Ecto neural progenitor cell (in vitro differentiated cells): ENCODE measurements around the gene ITFG1.

Experiments used
- DNase-seq: peaks from one replicate; pipeline ENCODE4 v3.0.0-alpha.2; 2018; ENCODE audit warnings: low spot score

ITFG1 gene

DNA sequence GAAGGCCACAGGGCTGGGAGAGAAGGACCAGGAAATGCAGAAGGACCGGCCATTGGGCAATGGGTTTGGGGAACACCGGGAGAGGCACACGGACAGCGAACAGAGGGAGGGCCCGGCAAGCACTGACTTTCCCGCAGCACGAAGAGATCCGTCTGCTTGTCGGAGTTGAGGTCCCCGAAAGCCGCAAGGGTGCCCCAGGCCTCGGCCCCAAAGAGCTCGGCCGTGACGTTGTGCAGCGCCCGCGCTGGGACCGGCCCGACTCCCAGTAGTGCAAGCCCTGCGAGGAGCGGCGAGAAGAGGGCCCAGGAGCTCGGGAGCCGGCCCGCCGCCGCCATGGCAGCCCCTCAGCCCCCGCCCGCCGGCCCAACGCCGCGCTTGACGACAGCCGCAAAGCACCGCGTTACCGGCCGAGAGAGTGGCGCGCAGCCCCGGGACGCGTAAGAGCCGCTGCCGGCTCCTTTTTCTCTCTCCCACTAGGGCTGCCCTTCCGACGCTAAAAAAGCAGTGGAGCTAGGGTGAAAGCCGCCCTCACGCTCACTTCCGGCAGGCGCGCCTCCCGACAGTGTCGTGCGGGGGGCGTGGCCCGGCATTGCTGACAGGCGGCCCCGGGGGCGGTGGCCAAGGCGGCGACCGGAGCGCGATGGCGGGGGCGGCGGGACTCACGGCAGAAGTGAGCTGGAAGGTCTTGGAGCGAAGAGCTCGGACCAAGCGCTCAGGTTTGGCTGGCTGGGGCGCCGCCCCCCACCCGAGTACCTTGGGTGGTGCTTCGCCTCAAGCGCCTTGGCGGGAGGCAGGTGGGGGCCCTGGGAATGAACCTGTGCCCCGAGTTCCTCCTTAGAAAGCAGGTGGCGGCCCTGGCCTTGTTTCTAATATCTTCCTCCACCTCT, at the start of gene ITFG1, which contains the start of gene PHKB:
TSS of gene ITFG1 (minus strand) at position 353 of the 887 bp plus-strand sequence. CDS start at position 335, 18 bp downstream.
TSS of gene PHKB (plus strand) at position 621 of the 887 bp plus-strand sequence. CDS start at position 641, 20 bp downstream.
- peak; percentile 96 for DNase-seq

DNA sequence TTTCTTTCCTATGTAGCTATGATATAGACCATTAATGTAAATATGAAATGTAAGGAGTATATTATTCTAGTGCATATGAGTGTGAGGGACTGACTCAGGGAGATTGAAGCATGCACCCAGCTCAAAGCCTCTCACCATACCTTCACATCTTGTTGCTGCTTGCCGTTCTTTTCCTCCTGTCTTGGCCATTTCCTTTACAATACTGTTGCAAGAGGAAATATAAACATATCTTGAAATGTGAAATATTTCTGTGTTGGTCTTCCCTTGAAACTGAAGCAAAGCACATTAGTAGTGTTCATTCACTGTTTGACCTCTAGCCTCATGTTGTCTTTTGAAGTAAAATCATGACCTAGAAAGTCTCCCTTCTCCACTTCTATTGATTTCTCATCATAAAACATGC, 46.8 kb upstream of the ITFG1 start:
- no peak for DNase-seq

DNA sequence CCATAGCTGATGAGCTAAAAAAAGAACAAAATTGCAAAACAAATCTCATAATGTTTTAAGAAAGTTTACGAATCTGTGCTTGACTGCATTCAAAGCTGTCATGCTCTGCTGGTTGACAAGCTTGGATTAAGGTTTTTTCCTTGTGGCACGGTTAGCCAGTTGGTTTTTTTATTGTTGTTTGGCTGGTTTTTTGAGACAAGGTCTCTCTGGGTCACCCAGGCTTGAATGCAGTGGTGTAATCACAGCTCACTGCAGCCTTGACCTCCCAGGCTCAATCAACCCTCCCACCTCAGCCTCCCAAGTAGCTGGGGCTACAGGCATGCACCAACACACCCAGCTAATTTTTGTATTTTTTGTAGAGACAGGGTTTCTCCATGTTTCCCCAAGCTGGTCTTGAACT, 45.9 kb upstream of the ITFG1 start:
- no peak for DNase-seq

DNA sequence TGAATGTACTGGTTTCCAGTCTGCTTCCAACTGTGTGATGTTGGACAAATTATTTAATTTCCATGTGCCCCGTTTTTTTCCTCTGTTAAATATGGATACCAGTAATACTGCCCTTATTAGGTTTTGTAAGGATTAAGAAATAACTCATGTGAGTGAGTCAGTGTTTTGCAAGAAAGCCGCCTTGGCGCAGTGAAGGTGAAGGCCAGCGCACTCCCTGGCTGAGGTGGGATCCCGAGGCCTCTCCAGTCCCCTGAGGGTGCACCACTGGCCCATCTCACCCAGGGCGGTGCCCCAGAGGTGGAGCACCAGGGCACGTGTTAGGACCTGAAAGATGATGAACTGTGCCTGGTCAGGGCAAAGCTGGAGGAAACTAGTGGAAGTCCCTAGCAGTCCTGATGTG, 43.7 kb upstream of the ITFG1 start:
- no peak for DNase-seq

DNA sequence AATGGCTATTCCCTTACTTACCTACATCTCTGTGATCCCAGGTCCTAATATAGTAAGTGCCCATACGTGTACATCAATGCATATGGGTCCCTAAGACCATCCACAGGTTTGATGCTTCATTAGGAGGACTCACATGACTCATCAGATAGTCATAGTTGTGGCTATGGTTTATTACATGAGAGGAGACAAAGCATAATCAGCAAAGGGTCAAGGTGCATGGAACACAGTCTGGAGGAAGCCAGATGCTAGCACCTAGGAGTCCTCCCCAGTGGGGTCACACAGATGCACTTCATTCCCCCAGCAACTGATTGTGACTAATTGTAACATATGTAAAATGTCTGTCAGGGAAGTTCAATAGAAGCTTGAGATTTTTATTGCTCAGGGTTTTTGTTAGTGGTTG, 43.1 kb upstream of the ITFG1 start:
- no peak for DNase-seq

DNA sequence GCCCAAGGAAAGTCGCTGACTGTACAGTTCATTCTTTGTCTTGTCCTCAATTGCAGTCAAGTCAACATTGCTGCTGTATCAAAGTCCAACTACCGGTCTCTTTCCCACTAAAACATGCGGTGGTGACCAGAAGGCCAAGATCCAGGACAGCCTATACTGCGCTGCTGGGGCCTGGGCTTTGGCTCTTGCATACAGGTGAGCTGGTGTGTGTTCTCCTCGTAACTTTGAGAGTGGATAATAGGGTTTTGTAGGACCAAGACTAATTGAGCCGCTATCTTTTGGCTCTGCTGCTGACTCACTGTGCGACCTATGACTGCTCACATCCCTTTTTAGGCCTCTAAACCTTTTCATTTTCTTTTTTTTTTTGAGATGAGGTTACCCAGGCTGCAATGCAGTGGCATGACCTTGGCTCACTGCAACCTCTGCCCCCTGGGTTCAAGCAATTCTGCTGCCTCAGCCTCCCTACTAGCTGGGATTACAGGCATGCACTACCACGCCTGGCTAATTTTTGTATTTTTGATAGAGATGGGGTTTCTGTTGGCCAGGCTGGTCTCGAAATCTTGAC, 38.9 kb upstream of the ITFG1 start:
- DNase-seq: no peak

DNA sequence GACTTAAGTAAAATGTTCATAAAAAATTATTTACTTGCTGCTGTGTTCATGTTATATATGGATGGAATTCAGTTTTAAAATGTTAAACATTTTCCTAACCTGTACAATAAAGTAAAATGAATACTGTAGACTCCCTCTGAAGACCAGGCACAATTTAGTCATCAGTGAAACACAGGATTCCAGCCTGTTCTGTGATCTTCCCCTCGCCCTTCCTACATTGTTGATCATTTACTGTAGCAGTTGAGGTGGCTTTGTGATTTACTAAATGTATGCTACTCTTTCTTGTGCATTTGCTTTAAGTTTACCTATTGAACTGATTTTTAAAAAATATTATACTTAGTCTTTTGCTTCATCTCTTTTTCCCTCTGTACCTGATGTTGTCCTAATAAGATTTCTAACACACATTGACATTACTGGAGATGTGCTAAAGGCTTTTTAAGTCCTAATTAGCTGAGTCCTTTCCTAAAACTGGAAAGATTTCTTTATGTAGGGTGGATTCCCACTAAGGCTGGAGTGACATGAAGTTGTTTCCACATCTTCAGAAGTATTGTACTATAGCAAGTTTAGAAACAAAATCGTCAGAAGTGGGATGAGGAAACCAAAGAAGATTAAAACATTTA, 38.3 kb upstream of the ITFG1 start:
- DNase-seq: no peak

DNA sequence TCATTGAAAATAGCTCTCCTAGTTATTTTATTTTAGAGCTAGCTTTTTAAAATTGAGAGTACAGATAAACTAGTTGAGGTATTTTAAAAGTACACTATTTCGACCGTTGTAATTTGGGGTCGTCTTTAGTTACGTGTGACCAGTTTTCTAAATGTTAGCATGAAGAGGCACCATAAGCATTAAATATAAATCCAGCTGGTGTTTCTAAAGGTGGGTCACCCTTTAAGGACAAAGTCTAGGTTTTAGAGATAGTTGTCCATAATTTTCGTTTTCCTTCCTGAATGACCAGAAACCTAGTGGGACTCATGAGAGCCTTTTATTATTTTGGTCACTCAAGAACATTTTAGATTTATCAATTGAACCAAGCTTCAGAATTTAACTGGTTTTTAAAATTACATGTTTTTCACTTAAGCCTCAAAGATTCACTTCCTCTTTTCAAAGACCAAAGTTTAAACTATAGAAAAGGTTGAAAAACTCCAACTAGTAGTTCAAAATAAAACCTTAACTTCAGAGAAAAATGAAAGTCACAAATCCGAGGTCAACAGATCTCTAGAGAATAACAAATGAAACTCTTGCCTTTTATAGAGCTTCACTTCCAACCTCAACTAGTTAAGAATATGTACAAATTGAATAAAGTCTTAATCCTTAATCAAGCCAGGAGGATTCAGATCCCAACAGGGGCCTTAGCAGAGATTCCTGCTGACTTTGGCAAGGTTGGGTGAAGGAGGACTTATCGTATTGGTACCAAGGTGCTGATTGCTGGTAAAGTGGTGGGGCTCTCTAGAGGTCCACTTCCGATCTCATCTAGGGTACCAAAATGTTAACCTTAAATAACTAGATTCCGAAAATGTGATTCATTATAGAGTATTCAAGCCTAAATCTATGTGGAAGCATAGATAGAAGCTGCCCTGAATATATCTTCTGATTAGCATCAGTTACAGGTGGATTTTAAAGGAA, 32.8 kb upstream of the ITFG1 start:
- DNase-seq: no peak

DNA sequence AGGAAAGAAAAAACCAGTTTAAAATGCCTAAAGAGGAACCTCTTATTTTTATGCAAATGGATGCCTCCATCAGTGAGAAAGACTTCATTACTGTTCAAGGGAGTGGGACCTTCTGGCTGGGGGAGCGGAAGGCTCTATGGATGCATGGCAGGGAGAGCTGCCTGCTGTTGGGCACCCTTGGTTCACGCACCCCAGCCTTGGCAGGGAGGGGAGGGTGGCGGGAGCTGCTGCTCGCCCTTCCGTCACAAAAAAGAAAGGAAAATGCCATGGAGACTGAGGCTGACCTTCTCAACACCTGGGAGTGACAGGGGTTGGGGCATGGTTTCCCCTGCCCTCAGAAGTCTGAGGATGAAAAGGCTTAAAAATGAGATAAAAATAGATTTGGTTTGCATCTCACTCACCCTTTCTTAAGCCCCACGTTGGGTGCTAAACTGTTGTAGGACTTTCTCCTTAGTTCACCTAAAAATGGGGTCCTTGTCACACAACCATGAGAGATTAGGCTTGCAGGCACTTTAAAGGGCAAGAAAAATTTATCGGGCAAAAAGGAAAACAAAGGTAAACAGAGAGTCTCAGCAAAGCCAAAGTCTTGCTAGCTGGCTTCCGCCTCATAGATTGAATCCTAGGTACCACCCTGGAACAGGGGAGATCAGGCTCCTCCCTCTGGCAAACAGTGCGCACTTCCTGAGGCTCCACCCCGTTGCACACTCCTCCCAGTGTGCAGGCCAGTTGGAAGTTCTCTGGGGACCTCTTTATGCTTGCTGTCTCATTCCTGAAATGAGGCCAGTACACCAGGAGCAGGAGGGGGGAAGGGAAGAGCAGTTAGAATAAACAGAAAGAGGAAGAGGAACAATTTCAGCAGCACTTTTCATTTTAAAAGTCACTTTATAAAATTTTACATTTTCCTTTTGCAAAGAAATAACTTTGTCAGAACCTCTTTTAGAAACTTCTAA, 31.8 kb upstream of the ITFG1 start:
- no peak for DNase-seq

DNA sequence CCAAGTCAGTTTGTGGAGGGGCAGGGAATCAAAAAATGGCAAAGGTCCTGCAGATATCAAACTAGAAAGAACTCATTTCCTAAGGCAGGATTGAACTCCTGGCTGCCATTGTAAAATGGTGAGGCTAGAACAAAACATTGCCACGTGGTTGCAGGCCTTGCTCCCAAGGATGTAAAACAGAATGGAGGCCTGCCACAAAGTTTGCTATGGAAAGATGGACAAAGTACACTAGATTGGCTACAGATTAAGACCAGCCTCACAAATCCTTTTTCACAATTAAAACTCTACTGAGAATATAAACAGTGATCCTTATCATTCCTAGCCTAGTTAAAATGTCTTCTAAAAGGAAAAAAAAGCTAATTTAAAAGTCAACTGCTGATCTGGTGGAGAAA, 31.2 kb upstream of the ITFG1 start:
- DNase-seq: no peak

DNA sequence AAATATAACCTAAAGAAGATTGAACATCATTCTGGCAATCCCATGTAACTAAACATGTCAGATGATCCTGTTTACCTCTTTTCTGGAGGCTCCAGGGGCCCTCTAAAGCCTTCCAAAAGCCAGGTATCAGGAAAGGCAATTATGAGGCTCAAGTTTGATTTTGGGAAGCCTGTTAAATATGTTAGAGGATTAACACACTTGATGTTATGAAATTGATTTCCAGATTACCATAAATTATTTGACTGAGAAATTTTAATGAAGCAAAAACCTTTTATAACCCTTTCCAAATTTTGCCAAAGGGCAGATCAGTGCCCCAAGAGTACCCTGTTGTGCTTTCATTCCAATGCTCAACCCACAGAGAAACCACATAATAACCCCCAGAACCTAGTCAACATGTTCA, 29.6 kb upstream of the ITFG1 start:
- DNase-seq: no peak

DNA sequence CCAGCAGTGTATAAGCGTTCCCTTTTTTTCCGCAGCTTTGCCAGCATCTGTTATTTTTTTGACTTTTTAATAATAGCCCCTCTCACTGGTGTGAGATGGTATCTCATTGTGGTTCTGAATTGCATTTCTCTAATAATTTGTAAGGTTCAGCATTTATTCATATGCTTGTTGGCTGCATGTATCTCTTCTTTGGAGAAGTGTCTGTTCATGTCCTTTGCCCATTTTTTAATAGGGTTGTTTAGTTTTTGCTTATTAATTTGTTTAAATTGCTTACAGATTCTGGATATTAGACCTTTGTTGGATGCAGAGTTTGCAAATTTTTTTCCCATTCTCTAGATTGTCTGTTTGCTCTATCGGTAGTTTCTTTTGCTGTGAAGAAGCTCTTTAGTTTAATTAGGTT, 27.2 kb upstream of the ITFG1 start:
- DNase-seq: no peak

DNA sequence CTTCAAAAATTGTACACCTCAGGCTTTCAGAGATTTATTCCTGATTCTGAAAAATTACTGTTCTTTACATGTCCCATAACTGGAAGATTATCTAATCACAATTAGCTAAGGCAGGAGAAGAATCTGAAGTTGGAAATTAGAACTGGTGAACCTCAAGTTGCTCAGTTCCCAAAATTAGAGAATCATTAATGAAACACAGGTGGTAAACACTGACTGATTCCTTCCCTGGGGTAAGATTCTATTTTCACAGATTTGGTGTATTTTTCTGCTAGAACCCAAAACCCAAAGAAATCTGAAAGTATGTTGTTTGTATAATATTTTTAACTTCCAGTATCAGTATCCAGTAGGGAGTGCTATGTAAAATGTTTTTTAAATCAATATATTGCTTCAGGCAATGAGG, 26.0 kb upstream of the ITFG1 start:
- no peak for DNase-seq

DNA sequence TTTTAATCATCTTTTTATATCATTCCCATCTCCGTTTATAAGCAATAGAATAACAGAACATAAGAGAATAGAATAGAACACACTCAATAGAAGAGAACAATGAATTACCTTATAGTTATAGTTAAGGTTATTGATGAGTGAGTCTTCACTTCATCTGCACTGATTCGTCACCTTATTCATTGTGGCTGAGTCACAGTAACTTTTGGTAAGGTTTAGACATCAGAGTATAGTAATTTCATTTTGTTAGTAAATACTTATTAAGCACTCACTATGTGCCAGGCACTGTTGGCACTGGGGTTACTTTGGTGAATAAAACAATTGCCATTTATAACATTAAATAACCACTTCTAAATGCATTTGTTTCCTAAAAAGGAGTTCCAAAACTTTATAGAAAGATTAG, 22.8 kb upstream of the ITFG1 start:
- DNase-seq: no peak

DNA sequence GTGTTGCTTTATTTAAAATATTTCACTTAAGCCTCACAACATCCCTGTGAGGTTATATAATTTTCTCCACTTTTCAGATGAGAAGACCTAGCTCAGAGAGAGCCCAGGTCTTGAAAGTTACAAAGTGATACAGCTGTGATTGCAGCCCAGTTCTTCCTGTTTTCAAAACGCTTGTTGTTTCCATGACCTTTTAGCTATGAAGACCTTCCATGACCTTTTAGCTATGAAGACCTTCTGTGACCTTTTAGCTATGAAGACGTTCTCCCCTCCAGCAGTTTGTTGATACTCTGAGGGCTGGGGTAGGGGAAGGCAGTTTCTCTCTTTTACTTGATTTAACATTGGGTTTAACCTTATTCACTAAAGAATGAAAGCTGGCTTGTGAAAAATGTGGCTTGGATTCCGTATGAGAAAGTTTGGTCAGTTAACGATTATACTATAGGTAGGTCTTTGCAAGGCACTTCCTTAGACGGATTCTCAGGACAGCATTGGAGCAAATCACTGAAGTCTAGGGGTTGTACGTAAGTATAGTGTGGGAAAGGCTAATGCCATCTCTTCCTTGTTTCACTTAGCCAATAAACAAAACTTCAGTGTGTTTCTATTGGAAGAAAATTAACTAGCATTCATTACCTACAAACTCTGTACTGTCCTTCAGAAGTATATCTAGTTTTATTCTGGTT, 21.0 kb upstream of the ITFG1 start:
- DNase-seq: no peak

DNA sequence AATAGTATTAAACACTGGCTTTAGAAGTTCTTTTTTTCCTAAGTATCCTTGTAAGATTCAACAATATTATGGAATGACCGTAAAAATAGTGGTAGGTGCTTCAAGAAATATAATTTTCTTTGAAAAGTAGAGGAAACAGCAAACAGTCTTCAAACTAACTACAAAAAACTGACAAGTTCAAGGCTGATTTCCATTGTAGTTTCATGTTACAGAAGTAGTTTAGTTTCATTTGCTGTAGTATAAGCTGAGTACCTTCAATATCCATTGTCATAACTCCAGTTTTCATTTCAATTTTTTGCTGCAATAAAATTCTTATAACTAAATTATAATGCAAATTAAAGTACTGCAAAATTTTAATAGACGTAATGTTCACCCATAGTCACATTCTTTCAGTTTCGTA, 19.5 kb upstream of the ITFG1 start:
- no peak for DNase-seq

DNA sequence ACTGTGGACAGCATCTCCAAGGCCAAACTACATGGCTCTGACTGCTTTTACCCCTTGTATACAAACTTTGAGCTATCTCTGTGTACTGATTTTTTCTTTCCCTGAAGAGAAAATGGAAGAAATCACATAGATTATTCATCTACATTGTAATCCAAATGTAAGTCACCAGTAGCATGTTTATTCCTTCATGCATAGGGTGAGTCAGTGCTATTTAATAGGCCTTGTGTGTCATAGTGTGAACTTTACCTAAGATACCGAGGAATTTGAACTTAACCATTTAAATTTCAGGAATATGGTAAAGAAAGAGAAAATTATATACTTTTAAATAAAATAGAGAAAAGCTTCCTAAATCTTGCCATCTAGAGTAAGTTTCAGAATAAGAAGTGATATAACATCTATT, 16.8 kb upstream of the ITFG1 start:
- no peak for DNase-seq

DNA sequence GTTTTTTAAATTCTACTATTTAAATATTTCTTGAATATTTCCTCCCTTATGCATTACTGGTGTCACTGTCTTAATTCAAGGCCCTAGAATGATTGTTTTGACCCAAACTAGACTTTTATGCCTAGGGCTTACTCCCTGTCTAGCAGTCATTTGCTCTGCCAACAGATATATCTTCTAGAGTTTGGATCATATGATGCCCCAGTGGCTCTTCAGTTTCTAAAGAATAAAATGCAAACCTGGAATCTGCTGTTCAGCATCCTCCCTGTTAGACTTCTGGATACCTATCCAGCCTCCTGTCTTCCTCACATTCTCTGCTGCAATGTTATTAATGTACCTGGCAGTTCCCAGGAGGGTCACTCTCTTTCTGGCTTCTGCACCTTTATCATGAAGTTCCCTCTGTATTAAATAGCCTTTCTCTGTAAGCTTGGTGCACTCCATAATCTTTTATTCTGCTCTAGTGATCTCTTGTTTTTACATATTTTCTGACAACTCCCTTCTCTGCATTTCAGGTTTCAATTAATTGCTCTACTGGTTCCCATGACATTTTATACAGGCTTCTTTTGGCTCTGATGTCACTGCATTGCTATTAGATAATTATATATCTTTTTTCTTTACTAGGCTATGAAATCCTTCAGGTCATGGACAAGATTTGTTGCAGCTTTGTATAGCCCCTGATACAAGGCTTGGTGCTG, 15.9 kb upstream of the ITFG1 start:
- DNase-seq: no peak

DNA sequence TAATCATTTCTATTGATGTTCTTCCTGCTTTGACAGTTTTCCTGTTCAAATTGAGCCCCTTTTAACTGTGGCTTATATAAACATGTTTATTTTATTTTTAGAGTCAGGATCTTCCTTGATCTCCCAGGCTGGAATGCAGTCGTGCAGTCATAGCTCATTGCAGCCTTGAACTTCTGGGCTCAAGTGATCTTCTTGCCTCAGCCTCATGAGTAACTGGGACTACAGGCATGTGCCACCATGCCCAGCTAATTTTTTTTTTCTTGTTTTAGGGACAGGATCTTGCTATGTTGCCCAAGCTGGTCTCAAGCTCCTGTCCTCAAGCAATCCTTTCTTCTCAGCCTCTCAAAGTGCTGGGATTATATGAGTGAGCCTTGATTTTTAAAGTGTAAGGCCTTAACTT, 14.9 kb upstream of the ITFG1 start:
- no peak for DNase-seq

DNA sequence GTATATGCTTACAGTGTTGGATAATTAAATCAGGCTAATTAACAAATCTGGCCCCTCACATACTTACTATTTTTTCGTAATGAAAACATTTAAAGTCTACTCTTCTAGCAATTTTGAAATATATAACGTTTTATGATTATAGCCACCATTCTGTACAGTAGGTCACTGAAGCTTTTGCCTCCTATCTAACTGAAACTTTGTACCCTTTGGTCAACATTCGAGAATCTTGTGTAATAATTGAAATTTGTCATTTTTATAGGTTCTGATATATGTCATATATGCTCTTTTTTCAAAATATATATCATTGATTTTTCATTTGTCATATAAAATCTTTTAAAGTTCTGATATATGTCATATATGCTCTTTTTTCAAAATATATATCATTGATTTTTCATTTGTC, 12.9 kb upstream of the ITFG1 start:
- DNase-seq: no peak
